Measurements from ENCODE around the gene ZDHHC7. TPM values are rescaled to one million over a fixed set of nuclear protein-coding genes. Genes with fewer than 3 reads are reported as not detected.
"Not testable (repeated sequence)": the region's sequence is repeated elsewhere in the genome, so short reads cannot be mapped to it uniquely, and the experiment has no call there.

Gene ZDHHC7
- polyA plus RNA-seq, 1 donor = 31.5 TPM

- DNase-seq = no peak
Measured at GRCh38 chr16:85042167-85042526, 30.8 kb upstream of the ZDHHC7 start.

GRCh38 chr16:85041219-85042166 is 30.2 kb upstream of the ZDHHC7 start:
- DNase-seq = no peak

DNA sequence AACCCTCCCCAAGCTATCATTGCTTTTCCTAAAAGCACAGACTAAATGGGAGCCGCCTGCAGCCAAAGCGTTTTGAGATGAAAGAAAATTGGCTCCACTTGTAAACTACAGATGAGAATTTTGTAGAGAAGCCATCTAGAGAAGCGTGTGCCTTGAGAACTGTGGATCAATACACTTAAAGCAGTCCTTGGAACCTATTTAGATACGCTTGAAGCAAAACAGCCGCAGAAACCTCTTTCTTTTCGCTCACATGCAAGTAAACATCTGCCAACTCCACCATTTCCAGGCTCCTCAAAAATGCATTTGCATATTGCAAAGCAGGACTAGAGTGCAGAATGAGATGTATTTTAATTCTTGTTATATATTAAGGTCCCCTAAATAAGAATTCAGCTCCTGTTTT is 29.4 kb upstream of the ZDHHC7 start:
- no peak for DNase-seq

DNA sequence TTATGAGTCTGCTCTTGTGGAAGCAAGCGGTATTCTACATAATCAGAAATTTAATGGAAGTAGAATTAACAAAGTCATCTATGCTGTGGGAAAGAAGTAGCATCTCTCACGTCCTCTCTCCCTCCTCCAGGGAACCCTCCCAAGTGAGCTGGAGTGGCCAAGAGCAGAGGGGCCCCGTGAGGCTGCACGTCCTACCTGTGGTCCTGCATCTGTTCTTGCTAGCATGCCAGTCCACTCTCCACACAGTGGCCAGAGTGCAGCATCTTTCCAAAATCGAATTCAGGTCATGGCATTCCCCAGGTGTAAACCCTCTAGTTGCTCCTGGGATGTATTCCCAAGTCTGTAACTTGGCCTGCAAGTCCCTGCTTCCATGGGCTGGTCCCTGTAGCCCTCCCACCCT is 26.4 kb upstream of the ZDHHC7 start:
- DNase-seq = no peak

DNA sequence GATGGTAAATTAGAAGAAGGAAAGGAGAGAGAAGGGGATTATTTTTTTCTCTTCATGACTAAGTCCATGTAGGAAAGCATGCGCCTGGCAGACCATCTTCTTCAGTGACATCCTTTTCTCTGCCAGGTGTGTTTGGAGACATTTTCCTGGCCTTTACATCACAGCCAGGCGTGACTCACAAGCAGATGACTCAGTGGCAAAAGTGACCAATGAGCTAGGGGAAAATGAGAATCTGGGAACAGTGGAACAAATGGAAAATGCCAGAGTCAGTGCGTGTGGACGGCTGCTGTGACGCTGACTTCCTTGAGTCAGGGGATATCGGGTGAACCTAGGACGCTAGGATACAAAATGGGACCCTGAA is 25.7 kb upstream of the ZDHHC7 start:
- DNase-seq = no peak

DNA sequence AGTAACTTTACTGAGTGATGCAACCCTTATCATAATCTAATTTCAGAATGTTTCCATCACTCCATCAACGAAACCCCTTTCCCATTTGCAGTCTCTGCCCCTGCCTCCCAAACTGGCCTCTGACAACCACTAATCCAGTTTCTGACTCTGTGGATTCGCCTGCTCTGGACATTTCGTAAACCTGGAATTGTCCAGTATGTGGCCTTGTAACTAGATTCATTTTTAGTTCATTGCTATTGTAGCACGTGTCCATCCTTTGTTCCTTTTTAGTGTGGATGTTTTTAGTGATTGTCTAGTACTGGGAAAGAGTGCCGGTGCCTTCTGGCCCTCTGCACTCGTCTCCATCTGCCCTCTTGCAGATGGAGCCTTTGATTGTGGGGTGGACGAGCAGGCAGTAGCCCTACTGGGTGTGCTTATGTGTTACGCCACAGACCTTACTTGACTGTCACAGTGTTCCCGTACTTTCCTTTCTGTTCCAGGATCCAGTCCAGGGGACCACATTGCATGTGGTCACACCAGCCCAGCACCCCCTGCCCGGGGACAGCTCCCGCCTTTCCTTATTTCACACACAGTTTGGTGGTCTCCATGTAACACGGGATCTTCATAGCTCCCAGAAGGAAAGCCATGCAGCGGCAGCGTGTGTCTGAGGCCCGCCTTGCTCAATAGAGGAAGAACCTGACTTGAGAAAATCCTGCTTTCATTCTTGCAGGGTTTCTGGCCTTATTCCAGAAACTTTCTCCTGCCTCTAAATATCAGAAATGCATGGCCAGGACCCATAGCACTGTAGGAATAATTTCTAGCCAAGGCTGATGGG is 25.1 kb upstream of the ZDHHC7 start:
- no peak for DNase-seq

DNA sequence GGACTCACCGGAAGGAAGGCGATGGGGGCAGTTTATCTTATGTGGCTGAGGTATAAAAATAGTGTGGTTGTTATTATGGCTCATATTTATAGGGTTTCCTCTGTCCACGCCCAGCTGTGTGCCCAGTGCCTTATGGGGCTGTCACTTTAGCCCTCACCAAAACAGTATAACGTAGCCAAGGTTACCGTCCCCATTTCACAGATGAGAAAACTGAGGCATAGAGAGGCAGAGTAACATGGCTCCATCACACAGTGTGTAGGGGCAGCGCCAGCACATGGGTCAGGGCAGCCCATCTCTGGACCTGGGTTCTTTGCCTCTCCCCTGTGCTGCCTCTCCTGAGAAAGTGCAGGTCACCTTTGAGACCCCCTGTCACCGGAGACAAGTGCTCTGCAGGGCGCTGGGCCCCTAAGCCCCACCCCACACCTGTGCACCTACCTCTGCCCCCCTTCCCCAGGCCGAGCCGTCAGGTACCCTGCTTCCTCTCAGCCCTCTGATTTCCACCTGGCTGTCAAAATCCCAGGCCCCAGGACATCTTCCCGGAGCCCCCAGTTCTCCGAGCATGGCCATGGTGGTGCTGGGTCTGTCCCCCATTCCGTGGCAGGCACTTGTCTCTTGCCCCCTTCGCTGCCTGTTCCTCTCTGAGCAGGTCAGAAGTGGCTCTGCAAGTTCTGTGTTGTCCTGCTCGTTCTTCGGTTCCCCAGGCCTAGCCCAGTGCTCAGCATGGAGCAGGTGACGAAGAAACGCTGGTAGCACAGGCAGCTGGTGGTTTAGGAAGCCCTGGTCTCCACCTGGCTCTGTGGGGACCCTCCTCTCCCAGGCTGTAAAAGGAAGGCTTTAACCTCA is 23.5 kb upstream of the ZDHHC7 start:
- no peak for DNase-seq

DNA sequence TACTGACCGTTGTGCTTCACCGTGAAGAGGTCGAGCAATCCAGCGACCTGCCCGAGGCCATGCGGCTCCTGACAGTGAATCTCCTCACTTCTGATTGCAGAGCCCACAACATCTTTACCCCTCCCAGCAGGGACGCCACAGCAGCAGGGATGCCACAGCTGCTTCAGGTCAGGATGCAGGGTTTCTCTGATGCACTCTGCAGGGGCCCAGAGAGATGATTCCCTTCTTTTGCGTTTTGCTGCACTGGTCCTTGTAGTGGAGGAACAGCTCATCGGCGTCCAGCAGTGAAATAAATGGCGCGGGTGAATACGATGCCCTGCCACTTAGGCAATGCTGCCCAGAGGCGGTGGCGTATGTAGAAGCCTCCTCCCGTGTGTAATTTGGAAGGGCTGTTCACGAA is 21.8 kb upstream of the ZDHHC7 start:
- DNase-seq = no peak

DNA sequence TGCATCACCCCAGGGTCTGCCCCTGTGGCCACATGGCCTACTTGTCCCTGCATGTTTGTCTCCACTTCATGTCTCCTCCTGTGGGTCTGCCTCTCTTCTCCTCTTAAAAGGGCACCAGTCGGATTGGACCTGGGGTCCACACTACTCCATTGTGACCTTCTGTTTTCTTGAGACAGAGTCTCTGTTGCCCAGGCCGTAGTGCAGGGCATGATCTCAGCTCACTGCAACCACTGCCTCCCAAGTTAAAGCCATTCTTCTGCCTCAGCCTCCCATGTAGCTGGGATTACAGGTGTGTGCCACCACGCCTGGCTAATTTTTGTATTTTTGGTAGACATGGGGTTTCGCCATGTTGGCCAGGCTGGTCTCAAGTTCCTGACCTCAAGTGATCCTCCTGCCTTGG is 20.9 kb upstream of the ZDHHC7 start:
- DNase-seq = not testable (repeated sequence)

- no peak for DNase-seq
Measured at GRCh38 chr16:85031451-85031850, 20.1 kb upstream of the ZDHHC7 start.

DNA sequence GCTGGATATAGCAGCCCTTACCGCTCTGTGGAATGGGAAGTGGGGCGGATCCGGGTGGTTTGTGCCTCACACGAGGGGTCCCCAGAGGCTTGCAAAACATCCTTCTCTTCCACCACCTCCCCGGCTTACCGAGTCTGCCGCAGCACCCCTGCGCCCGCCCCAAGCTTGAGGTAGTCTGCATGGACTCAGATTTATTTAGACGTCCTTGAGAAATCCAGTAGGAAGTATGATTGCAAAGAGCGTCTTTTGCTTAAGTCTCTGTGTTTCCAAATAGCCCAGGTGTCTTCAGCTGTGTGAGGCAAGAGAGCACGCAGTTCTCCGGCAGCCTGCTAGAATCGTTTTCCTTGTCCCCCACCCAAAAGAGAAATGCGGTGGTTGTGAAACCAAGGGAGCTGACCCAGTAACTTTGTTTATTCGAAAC is 18.7 kb upstream of the ZDHHC7 start:
- DNase-seq = no peak

GRCh38 chr16:85029408-85029784 is 18.1 kb upstream of the ZDHHC7 start:
- DNase-seq = no peak

DNA sequence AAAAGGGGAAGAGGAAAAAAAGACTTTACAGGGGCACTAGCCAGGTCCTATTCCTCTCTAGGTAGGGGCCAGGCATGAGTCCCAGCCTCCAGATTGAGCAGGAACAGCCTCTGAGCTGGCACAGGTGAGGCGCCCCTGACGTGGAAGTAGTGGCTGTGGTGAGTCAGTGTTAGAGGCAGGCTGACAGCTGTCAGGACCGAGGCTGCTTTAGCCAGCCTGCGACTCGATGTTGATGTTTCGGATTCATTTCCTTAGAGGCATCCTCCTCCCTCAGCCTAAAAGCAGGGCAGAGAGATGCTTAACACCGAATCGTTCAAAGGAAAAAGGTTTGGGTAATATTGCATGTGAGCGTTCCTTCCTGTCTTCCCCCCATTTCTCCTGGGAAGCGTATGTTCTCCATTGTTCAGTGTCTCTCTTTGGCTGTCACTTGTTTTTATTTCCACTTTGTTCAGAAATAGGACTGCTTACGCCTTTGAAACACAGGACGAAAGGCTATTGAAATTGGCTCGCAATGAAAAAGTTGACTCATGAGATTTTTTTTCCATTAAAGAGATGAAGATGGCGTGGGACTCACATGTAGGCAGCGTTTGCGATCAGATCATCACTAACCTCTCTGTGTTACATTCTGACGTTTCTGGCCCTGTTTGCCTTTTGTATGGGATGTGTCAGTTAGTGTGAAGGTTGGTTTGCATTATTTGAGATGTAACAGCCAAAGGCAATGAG is 17.5 kb upstream of the ZDHHC7 start:
- DNase-seq = no peak

GRCh38 chr16:85027958-85028684 is 16.8 kb upstream of the ZDHHC7 start:
- no peak for DNase-seq

DNA sequence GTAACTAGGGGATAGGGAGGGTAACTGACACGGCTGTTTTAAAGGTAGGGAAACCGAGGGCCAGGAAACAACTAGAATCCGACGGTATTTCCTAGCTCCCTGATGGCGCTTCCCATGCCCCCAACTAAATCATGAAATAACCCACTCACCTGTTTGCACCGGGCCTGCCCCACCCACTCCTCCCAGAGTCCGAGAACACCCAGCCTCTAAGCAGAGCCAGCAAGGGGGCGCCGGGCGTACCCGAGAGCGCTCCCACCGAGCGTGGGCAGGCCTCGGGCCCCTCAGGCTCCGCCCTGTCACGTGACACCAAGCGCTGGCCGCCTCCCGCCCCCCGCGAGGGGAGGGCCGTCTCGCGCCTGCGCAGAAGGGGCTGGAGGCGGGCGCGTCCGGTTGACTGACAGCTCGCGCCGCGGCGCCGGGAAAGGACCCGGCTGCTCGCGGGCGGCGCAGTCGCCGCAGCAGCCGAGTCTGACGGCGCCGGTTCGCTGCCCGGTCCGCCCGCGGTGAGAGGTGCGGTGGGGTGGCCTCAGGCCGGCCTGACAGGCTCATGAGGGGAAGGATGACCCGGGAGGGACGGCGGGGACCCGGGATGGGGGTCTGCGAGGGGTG is 16.1 kb upstream of the ZDHHC7 start, which contains the start of gene KIAA0513:
TSS of gene KIAA0513 (plus strand) at position 447 of the 609 bp plus-strand sequence. CDS start 39,277 bp downstream, outside the sequence.
- DNase-seq = peak; percentile 96

- DNase-seq = no peak
Measured at GRCh38 chr16:85026703-85027102, 15.4 kb upstream of the ZDHHC7 start.

GRCh38 chr16:85025781-85026653 is 14.7 kb upstream of the ZDHHC7 start:
- no peak for DNase-seq

GRCh38 chr16:85019659-85020245 is 8.4 kb upstream of the ZDHHC7 start:
- no peak for DNase-seq

- DNase-seq = no peak
Measured at GRCh38 chr16:85018529-85019236, 7.3 kb upstream of the ZDHHC7 start.

Data from hindlimb muscle (tissue), 1 donor.